GM18858 (cell line): ENCODE measurements around the gene PRC1.

ENCODE experiments used
- ATAC-seq: cut with Tn5 transposase; IDR thresholded peaks from one replicate; pipeline ENCODE4 v1.9.1; 2021; ENCODE audit not compliant: unreplicated experiment

PRC1 gene

GRCh38 chr15:90956274-90957030 lies 37.9 kb downstream of the PRC1 start:
- no peak for ATAC-seq

- no peak for ATAC-seq
Observed at GRCh38 chr15:90955624-90956273, 38.6 kb downstream of the PRC1 start.

- peak; percentile 87 for ATAC-seq
Observed at GRCh38 chr15:90954712-90955623, 39.4 kb downstream of the PRC1 start, which contains the start of gene RCCD1. Gene RCCD1, plus strand, starts transcription at chr15:90954884. Its CDS starts 1,851 bp downstream, at chr15:90956735.

- ATAC-seq = no peak
Observed at GRCh38 chr15:90953947-90954711, 40.2 kb downstream of the PRC1 start.

DNA sequence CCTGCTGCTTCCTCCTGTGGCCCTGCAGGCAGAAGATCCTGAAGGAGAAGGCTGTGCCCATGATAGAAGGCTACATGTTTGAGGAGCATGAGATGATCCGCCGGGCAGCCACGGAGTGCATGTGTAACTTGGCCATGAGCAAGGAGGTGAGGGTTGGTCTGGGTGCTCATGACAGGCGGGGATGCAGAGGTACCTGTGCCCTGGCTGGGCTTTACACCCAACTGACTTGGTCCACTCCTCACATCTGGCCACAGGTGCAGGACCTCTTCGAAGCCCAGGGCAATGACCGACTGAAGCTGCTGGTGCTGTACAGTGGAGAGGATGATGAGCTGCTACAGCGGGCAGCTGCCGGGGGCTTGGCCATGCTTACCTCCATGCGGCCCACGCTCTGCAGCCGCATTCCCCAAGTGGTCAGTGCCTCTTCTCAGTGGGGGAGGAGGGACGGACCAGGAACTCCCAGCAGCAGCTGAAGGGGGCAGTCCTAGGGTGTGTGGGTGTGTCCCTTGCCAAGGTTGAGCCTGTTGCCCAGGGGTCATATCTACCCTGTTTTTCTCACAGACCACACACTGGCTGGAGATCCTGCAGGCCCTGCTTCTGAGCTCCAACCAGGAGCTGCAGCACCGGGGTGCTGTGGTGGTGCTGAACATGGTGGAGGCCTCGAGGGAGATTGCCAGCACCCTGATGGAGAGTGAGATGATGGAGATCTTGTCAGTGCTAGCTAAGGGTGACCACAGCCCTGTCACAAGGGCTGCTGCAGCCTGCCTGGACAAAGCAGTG lies 41.2 kb downstream of the PRC1 start:
- ATAC-seq = no peak

DNA sequence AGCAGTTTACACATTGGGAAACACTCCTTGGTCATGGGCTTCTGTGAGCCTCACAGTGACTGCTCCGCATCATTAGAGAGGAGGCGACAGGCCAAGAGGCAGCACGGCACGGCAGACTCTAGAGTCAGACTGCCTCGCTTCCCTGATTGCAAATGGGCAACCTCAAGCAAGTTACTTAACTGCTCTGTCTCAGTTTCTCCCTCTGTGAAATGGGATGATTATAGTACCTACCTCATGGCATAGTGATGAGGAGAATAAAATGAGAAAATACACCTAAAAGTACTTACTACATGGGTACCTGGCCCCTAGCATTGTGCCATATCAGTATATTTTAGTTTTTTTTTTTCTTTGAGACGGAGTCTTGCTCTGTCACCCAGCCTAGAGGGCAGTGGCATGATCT lies 43.7 kb downstream of the PRC1 start:
- ATAC-seq = no peak

DNA sequence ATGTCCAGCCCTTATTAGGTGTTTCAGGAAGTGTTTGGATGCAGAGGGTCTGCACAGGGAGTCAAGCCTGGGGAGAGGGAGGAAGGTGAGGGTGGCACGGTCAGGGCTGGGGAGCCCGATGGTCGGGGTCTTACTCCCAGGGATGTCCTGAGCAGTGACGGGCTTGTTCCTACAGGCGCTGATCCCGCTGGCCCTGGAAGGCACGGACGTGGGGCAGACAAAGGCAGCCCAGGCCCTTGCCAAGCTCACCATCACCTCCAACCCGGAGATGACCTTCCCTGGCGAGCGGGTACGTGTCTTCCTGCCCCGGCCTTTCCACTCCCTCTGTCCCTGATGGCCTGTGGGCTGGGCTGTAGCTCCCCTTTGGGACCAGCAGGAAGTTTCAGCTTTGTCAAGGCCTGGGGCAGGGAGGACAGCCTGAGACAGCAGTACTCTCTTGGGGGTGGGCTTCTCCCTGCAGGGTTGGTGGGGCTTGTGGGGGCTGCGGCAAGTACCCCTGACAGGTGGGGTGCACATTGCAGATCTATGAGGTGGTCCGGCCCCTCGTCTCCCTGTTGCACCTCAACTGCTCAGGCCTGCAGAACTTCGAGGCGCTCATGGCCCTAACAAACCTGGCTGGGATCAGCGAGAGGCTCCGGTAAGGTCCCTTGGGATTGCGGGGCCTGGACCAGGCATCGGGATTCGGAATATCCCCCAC lies 44.2 kb downstream of the PRC1 start:
- ATAC-seq = no peak

DNA sequence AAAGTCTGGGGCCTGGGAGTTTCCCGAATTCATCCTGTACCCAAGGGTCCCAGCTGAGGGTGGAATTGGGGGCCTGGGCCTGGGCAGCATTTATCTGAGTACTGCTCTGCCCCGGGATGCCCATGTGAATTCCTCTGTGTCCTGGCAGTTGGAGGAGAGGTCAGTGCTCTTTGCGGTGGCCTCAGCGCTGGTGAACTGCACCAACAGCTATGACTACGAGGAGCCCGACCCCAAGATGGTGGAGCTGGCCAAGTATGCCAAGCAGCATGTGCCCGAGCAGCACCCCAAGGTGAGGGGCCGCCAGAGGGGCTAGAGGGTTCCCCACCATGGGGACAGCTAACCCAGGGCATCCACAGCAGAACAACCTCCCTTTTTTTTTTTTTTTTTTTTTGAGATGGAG lies 45.8 kb downstream of the PRC1 start:
- ATAC-seq = no peak

DNA sequence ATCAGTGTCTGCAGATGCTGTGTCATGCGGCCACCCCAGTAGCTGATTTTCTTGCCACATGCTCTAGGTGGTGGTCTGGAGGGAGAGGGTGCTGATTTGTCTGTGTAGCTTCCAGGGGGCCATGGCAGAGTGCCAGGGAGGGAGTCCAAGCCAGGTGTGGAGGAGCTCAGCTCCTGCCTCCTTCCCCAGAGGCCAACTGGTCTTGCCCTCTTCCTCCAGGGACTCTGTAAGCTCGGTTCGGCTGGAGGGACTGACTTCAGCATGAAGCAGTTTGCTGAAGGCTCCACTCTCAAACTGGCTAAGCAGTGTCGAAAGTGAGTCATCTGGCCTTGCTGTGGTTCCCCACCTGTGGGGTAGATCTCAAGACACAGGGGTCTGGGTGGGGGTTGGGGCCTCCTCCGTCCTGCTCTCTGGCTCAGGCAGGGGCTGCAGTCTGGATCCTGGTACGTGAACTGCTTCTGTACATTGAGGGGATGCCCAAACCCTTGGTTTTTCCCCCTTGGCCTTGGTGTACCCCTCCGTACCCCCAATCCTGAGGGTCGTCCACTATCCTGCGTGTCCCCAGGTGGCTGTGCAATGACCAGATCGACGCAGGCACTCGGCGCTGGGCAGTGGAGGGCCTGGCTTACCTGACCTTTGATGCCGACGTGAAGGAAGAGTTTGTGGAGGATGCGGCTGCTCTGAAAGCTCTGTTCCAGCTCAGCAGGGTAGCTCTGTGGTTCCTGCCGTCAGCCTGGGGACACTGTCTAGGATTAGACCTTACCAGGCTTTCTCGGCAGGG lies 46.6 kb downstream of the PRC1 start:
- ATAC-seq = no peak

DNA sequence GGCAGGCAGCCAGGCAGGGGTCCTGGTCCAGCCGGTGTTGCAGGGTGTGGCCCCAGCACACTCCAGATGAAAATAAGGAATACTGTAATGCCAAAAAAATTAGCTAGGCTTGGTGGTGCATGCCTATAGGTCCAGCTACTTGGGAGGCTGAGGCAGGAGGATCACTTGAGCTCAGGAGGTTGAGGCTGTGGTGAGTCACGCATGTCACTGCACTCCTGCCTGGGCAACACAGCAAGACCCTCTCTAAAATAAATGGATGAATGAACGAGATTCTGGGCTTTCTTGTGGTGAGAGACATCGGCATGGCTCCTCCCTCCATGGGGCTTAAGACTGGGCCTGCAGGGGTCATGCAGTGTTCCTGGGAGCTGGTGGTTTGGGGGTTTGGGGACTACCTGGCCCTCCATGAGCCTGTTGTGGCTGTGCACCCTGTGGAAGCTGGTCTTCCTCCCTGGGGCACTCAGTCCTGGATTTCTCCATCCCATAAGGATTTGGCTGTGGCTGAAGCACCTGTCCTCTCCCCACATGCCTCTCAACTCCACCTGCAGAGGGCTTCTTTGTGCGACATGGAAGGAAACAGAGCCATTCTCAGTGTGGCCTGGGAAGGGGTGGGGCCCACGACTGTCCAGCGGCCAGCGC lies 47.3 kb downstream of the PRC1 start:
- ATAC-seq = no peak

GRCh38 chr15:90946538-90946937 lies 47.8 kb downstream of the PRC1 start:
- ATAC-seq = no peak

- no peak for ATAC-seq
Observed at GRCh38 chr15:90945091-90945490, 49.2 kb downstream of the PRC1 start.

DNA sequence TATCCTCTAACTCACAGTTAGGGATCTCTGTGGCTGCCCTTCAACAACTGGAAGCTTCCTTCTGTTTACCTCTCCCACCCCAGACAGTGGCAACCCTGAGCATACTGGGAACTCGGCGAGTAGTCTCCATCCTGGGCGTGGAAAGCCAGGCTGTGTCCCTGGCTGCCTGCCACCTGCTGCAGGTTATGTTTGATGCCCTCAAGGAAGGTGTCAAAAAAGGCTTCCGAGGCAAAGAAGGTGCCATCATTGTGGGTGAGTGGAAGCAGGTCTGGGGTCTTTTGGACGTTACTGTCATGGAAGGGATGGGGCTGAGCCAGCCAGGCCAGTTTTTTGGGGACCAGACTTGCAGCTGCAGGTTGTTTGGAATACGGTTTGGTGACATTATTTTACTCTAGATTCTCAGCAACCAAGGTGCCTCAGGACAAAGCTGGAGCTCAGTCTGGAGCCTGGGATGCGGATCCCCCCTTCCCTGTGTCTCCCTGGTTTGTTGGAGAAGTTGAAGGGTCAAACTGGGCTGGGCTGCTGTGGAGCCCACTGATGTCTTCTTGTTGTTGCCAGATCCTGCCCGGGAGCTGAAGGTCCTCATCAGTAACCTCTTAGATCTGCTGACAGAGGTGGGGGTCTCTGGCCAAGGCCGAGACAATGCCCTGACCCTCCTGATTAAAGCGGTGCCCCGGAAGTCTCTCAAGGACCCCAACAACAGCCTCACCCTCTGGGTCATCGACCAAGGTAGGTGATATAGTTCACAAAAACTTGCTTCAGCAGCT lies 51.8 kb downstream of the PRC1 start:
- no peak for ATAC-seq

DNA sequence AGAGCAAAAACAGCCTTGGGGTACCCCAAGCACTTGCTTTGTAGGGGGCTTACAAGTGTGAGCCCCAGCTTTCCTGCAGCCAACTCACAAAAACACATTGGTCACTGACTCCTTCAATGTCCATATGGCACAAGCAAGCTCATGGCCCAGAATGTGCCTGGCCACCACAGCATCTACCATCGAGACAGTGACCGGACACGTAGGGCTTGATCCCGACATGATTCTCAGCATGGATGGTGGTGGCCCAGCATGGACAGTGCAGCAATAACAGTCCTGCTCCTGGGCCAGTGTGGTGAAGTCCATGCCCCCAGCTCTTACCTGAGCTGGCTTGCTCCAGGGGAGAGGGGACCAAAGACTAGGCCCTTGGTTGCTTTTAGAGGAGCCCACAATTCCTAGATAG lies 53.3 kb downstream of the PRC1 start:
- ATAC-seq = no peak

- ATAC-seq = no peak
Observed at GRCh38 chr15:90939756-90940155, 54.6 kb downstream of the PRC1 start.

DNA sequence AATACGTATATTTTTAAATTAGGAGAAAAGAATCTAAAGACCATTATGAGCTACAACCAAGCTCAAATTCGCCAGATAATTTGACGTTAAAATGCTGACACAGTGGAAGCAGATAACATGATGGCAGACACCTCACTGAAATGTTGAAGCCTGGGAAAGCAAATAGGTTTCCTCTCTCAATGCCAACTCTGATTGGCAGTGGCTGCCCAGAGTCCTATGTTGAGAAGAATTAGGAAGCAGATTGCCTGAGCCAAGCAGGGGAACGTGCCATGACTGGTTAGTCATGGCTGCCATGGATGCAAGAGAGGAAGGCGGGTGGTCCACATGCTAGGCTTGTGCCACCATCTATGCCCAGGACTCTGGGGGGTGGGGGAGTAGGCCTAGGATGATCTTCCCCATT lies 56.1 kb downstream of the PRC1 start:
- no peak for ATAC-seq

DNA sequence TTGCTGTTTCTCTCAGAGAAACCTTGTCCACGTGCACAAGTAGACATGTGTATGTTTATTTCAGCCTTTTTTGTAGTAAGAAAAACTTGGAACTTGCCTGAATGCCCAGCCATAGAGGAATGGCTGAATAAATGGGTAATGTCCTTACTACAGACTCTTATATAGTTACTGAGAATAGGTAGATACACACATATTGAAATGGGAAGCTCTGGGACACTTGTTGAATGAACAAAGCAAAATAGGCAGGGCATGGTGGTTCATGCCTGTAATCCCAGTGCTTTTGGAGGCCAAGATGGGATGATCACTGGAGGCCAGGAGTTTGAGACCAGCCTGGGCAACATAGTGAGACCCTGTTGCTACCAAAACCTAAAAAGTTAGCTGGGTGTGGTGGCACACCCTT lies 57.5 kb downstream of the PRC1 start:
- ATAC-seq = no peak
